Sigmoid colon (tissue), 4 donors: ENCODE measurements around the gene SLC38A7.
"Not testable (repeated sequence)": the region's sequence is repeated elsewhere in the genome, so short reads cannot be mapped to it uniquely, and the experiment has no call there.

ENCODE experiments used
- EP300 ChIP-seq, 4 donors: sonication (generic); formaldehyde crosslinking; IDR thresholded peaks; one replicate each; pipeline ENCODE4 v1.6.1; 2017; ENCODE audit warnings: antibody characterized with exemption in 4 of 4
- POLR2AphosphoS5 ChIP-seq, 4 donors: sonication (generic); formaldehyde crosslinking; IDR thresholded peaks; one replicate each; pipeline ENCODE4 v1.6.1; 2017; ENCODE audit warnings: antibody characterized with exemption in 4 of 4
- TF ChIP-seq, protein P1 (sequence below), 4 experiments: fragments of 450-650 bp in 3 of 4; fragments of 200-600 bp in 1 of 4; IDR thresholded peaks; one replicate each; pipeline ENCODE4 v1.5.1; 2016 to 2019; ENCODE audit warnings: antibody characterized with exemption in 4 of 4, mild to moderate bottlenecking in 3 of 4, moderate library complexity in 2 of 4

DNA sequence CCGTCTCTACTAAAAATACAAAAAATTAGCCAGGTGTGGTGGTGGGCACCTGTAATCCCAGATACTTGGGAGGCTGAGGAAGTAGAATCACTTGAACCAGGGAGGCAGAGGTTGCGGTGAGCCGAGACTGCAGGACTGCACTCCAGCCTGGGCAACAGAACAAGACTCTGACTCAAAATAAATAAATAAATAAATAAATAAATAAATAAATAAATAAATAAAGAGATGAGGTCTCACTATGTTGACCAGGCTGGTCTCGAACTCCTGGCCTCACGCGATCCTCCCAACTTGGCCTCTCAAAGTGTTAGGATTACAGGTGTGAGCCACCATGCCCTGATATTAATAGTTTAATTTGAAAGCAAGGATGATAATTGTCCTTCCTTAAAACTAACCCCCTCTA lies 47.5 kb downstream of the SLC38A7 start:
- not testable (repeated sequence) for TF ChIP-seq POLR2AphosphoS5, EP300 (IDR thresholded peaks at IDR 0.05)
- TF ChIP-seq, protein P1, sequence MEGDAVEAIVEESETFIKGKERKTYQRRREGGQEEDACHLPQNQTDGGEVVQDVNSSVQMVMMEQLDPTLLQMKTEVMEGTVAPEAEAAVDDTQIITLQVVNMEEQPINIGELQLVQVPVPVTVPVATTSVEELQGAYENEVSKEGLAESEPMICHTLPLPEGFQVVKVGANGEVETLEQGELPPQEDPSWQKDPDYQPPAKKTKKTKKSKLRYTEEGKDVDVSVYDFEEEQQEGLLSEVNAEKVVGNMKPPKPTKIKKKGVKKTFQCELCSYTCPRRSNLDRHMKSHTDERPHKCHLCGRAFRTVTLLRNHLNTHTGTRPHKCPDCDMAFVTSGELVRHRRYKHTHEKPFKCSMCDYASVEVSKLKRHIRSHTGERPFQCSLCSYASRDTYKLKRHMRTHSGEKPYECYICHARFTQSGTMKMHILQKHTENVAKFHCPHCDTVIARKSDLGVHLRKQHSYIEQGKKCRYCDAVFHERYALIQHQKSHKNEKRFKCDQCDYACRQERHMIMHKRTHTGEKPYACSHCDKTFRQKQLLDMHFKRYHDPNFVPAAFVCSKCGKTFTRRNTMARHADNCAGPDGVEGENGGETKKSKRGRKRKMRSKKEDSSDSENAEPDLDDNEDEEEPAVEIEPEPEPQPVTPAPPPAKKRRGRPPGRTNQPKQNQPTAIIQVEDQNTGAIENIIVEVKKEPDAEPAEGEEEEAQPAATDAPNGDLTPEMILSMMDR (IDR thresholded peaks at IDR 0.05) = not testable (repeated sequence)
